HepG2 (cell line): ENCODE measurements around the gene ZSCAN2. TPM values are rescaled to one million over a fixed set of nuclear protein-coding genes. Genes with fewer than 3 reads are reported as not detected.

Experiments
- ATF1 ChIP-seq: IDR thresholded peaks from 2 replicates; pipeline ENCODE4 v1.6.1; 2016; ENCODE audit warnings: mild to moderate bottlenecking, control low read depth
- BRF2 ChIP-seq: sonication (generic); formaldehyde crosslinking; IDR thresholded peaks from 2 replicates; pipeline ENCODE4 v1.8.1; 2022; ENCODE audit warnings: mild to moderate bottlenecking, missing genetic modification reagents
- ERF ChIP-seq: IDR thresholded peaks from 2 replicates; pipeline ENCODE4 v1.6.1; 2018; ENCODE audit warnings: missing biosample characterization, missing genetic modification reagents
- ESRRA ChIP-seq: sonication (generic); formaldehyde crosslinking; IDR thresholded peaks from 2 replicates; pipeline ENCODE4 v1.5.1; 2020; ENCODE audit warnings: mild to moderate bottlenecking, low read depth, missing genetic modification reagents
- EZH2 ChIP-seq: conservative IDR thresholded peaks from 2 replicates; pipeline ENCODE4 v1.6.1; 2012; ENCODE audit warnings: mild to moderate bottlenecking, low read depth, low read length, moderate library complexity
- HNRNPUL1 ChIP-seq: fragments of 200-400 bp; formaldehyde crosslinking; IDR thresholded peaks from 2 replicates; pipeline ENCODE4 v1.6.1; 2017; ENCODE audit warnings: low read depth, mild to moderate bottlenecking, low read length, moderate library complexity
- HOXA9 ChIP-seq: sonication (generic); formaldehyde crosslinking; IDR thresholded peaks from 2 replicates; pipeline ENCODE4 v1.8.1; 2022; ENCODE audit warnings: missing genetic modification reagents, mild to moderate bottlenecking, moderate library complexity, borderline replicate concordance
- MATR3 ChIP-seq: sonication (generic); formaldehyde crosslinking; IDR thresholded peaks from 2 replicates; pipeline ENCODE4 v1.4.0; 2020; ENCODE audit warnings: missing genetic modification reagents
- MED8 ChIP-seq: sonication (generic); formaldehyde crosslinking; IDR thresholded peaks from 2 replicates; pipeline ENCODE4 v1.8.1; 2023; ENCODE audit warnings: mild to moderate bottlenecking, missing genetic modification reagents; ENCODE audit not compliant: insufficient replicate concordance
- NCOR1 ChIP-seq: fragments of 200-600 bp; sonication (generic); IDR thresholded peaks from 2 replicates; pipeline ENCODE4 v1.7.0; 2017; ENCODE audit warnings: antibody characterized with exemption, low read length, borderline replicate concordance
- PAF1 ChIP-seq: IDR thresholded peaks from 2 replicates; pipeline ENCODE4 v1.6.1; 2016; ENCODE audit warnings: missing genetic modification reagents, missing compliant biosample characterization
- RARG ChIP-seq: sonication (generic); formaldehyde crosslinking; IDR thresholded peaks from 2 replicates; pipeline ENCODE4 v1.4.0; 2020; ENCODE audit warnings: low read depth, mild to moderate bottlenecking, missing genetic modification reagents
- RNF2 ChIP-seq: fragments of 450-650 bp; conservative IDR thresholded peaks from 2 replicates; pipeline ENCODE4 v1.6.1; 2016; ENCODE audit warnings: low read depth
- RNF219 ChIP-seq: sonication (generic); formaldehyde crosslinking; IDR thresholded peaks from 2 replicates; pipeline ENCODE4 v1.5.0; 2020; ENCODE audit warnings: mild to moderate bottlenecking, missing genetic modification reagents
- RORA ChIP-seq: sonication (generic); formaldehyde crosslinking; IDR thresholded peaks from 2 replicates; pipeline ENCODE4 v1.5.0; 2020; ENCODE audit warnings: mild to moderate bottlenecking, missing genetic modification reagents, moderate library complexity
- TBL1XR1 ChIP-seq: fragments of 150-350 bp; IDR thresholded peaks from 2 replicates; pipeline ENCODE4 v1.6.1; 2014; ENCODE audit warnings: borderline replicate concordance, low read length; ENCODE audit not compliant: partially characterized antibody
- ZFP36 ChIP-seq: fragments of 150-350 bp; IDR thresholded peaks from 2 replicates; pipeline ENCODE4 v1.6.1; 2018; ENCODE audit warnings: borderline replicate concordance, low read length, low read depth; ENCODE audit not compliant: partially characterized antibody
- ZKSCAN8 ChIP-seq: IDR thresholded peaks from 2 replicates; pipeline ENCODE4 v1.6.1; 2016; ENCODE audit warnings: borderline replicate concordance, missing genetic modification reagents, missing compliant biosample characterization
- ZNF441 ChIP-seq: sonication (generic); formaldehyde crosslinking; IDR thresholded peaks from 2 replicates; pipeline ENCODE4 v1.7.0; 2021; ENCODE audit warnings: missing genetic modification reagents, borderline replicate concordance
- ZNF747 ChIP-seq: sonication (generic); formaldehyde crosslinking; IDR thresholded peaks from 2 replicates; pipeline ENCODE4 v1.8.1; 2023; ENCODE audit warnings: missing genetic modification reagents, mild to moderate bottlenecking, borderline replicate concordance
- polyA plus RNA-seq, 8 experiments: library from polyadenylated mRNA; depleted of rRNA in 3 of 8; stranded (reverse) in 7 of 8; unstranded in 1 of 8; fragments of >200 nt; fragmentation: Illumina TruSeq in 4 of 8; extraction: Trizol in 4 of 8; gene quantifications; 2 replicates each; pipeline versions ENCODE4 v1.2.1 to v1.2.3, GENCODE V29; 2011 to 2016; ENCODE audit warnings: low read depth in 4 of 8, missing spikeins in 1 of 8, mixed read lengths in 1 of 8; ENCODE audit not compliant: insufficient read depth in 1 of 8
- total RNA-seq, 5 experiments: library from RNA; depleted of rRNA; stranded (reverse); fragments of >200 nt; fragmentation: Illumina TruSeq; extraction: Trizol; gene quantifications; 2 replicates each; pipeline ENCODE4 v1.2.3, GENCODE V29; 2016; ENCODE audit warnings: low read depth in 1 of 5
- TF ChIP-seq, protein P1 (sequence below): sonication (generic); formaldehyde crosslinking; IDR thresholded peaks from 2 replicates; pipeline ENCODE4 v1.4.0; 2020; ENCODE audit warnings: missing genetic modification reagents
- TF ChIP-seq, protein P2 (sequence below): sonication (generic); formaldehyde crosslinking; conservative IDR thresholded peaks from 2 replicates; pipeline ENCODE4 v1.8.1; 2023; ENCODE audit warnings: missing genetic modification reagents
- TF ChIP-seq, protein P3 (sequence below): conservative IDR thresholded peaks from 2 replicates; pipeline ENCODE4 v1.6.1; 2018; ENCODE audit warnings: missing genetic modification reagents
- TF ChIP-seq, protein P4 (sequence below): IDR thresholded peaks from 2 replicates; pipeline ENCODE4 v1.6.1; 2012; ENCODE audit warnings: inconsistent platforms

ZSCAN2 gene
- total and polyA plus RNA-seq, 2 of the 13 experiments (the other 11 are each of a cell fraction or from before 2014, with no cell fraction given), result 11.4 to 21.5 TPM

DNA sequence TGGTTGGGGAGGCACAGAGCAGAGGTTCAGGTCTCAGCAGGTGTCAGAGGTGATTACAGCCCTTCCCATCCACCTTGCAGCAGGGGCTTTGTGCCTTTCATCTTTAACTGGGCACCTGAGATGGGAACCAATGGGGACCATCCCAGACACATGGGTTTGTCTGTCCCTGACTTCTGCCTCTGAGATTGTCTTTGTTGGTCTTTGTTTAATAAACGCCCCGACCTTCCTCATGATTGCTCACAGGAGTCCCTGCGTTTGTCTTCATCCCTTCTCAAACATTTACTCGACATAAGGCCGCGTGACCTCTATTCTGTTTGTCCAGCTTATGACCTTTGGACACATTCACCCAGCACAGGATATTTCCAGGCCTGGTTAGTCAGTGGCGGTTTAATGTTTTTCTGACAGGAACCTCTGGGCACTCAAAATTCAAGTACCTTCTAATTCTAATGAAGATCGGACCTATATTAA, 5.9 kb downstream of the ZSCAN2 start (continued):
- peak; percentile 72; the same call in 1 of the 2 replicates for TF ChIP-seq ESRRA (CRISPR knock-in tag)
- no peak for TF ChIP-seq TBL1XR1
- TF ChIP-seq ZFP36, result no peak
- TF ChIP-seq, protein P1, sequence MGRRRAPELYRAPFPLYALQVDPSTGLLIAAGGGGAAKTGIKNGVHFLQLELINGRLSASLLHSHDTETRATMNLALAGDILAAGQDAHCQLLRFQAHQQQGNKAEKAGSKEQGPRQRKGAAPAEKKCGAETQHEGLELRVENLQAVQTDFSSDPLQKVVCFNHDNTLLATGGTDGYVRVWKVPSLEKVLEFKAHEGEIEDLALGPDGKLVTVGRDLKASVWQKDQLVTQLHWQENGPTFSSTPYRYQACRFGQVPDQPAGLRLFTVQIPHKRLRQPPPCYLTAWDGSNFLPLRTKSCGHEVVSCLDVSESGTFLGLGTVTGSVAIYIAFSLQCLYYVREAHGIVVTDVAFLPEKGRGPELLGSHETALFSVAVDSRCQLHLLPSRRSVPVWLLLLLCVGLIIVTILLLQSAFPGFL (CRISPR knock-in tag), result no peak
- TF ChIP-seq RNF2, result no peak
- peak; percentile 45; the same call in 1 of the 2 replicates for TF ChIP-seq RNF219 (CRISPR knock-in tag)
- no peak for TF ChIP-seq MED8 (CRISPR knock-in tag)
- no peak for TF ChIP-seq ZNF747
- no peak for TF ChIP-seq PAF1 (CRISPR knock-in tag)
- no peak for TF ChIP-seq RARG (CRISPR knock-in tag)
- TF ChIP-seq NCOR1, result peak; percentile 84; the same call in 1 of the 2 replicates
- TF ChIP-seq, protein P2, sequence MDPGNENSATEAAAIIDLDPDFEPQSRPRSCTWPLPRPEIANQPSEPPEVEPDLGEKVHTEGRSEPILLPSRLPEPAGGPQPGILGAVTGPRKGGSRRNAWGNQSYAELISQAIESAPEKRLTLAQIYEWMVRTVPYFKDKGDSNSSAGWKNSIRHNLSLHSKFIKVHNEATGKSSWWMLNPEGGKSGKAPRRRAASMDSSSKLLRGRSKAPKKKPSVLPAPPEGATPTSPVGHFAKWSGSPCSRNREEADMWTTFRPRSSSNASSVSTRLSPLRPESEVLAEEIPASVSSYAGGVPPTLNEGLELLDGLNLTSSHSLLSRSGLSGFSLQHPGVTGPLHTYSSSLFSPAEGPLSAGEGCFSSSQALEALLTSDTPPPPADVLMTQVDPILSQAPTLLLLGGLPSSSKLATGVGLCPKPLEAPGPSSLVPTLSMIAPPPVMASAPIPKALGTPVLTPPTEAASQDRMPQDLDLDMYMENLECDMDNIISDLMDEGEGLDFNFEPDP (CRISPR knock-in tag), result 0 out of 2 replicates have a peak, but pooled peaks have one; percentile 60
- TF ChIP-seq, protein P3, sequence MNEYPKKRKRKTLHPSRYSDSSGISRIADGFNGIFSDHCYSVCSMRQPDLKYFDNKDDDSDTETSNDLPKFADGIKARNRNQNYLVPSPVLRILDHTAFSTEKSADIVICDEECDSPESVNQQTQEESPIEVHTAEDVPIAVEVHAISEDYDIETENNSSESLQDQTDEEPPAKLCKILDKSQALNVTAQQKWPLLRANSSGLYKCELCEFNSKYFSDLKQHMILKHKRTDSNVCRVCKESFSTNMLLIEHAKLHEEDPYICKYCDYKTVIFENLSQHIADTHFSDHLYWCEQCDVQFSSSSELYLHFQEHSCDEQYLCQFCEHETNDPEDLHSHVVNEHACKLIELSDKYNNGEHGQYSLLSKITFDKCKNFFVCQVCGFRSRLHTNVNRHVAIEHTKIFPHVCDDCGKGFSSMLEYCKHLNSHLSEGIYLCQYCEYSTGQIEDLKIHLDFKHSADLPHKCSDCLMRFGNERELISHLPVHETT (CRISPR knock-in tag), result no peak; the same call in 1 of the 2 replicates
- TF ChIP-seq, protein P4, sequence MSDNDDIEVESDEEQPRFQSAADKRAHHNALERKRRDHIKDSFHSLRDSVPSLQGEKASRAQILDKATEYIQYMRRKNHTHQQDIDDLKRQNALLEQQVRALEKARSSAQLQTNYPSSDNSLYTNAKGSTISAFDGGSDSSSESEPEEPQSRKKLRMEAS, result peak; percentile 64; the same call in 1 of the 2 replicates
- TF ChIP-seq ZNF441 (CRISPR knock-in tag), result no peak
- TF ChIP-seq ATF1, result no peak
- no peak for TF ChIP-seq MATR3 (CRISPR knock-in tag)
- TF ChIP-seq ERF (CRISPR knock-in tag), result peak; percentile 76; the same call in 1 of the 2 replicates
- TF ChIP-seq HOXA9 (CRISPR knock-in tag), result no peak
- no peak for TF ChIP-seq RORA
- TF ChIP-seq ZKSCAN8 (CRISPR knock-in tag), result no peak
- TF ChIP-seq HNRNPUL1, result no peak
- TF ChIP-seq BRF2, result 0 out of 2 replicates have a peak, but pooled peaks have one; percentile 45
- TF ChIP-seq EZH2, result no peak
